TTC549 (cell line): Measurements from ENCODE around the gene RAB11FIP4.

Experiments
- FAIRE-seq: peaks from 2 replicates; lab custom pipeline; 2012; peaks lifted over from hg19 to GRCh38; lab: Jason Lieb, UNC

Gene RAB11FIP4

DNA sequence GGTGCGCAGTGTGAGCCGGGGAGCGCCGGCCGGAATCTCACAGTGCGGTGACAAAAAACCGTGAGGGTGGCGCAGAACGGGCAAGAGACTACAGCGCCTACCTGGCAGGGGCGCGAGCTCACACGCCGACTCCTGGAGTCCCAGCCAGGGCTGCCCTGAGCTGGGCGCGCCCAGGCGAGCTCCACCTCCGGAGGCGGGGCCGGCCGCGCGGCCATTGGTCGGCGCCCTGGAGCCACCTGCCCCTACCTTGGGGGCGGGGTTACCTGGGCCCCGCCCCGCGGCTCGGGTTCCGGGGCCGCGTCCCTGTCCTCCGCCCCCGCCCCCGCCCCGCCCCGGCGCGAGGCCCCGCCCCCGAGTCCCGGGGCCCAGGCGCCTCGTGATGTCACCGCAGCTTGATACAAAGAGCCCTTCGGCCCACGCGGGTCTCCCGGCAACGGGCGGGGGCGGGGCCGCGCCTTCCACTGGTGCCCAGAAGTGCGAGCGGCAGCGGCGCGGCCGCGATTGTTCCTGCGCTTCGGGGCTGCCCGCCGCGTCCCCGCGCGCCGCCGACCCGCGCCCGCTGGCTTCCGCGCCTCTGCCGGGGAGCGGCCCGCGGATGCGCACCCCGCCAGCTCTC, 96.3 kb downstream of the RAB11FIP4 start:
- no peak for FAIRE-seq

DNA sequence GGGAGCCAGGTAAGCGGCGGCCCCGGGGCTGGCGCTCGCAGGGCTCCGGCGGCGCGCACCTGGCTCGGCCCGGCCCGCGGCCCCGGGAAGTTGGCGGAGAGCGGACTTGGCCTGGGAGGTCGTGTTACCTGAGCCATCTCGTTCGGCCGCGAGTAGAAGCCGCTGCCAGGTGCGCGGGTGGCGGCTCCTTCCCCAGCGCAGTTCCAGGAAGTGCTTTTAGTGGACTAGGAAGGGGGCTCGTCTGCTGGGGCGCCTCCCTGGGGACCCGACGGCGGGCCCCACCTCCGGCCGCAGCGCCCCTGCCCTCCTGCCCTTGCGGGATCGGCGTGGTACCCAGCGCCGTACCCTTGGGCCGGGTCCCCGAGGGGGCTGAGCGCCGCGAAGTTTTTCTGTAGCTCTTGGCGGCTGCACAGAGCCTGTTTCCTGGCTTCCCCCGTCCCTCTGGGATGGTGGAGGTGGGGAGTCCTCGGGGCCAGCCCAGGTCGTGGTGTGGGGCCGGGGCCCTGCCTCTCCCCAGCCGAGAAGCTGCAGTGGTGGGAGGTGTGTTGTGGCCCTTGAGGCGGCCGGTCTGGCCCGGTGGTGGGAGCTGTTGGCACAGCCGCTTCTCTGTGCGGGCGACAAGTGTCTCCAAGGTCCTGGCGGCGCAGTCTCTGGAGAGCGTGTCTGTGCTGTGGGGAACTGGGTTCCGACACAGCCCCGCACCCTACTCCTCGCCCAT, 96.9 kb downstream of the RAB11FIP4 start:
- no peak for FAIRE-seq

DNA sequence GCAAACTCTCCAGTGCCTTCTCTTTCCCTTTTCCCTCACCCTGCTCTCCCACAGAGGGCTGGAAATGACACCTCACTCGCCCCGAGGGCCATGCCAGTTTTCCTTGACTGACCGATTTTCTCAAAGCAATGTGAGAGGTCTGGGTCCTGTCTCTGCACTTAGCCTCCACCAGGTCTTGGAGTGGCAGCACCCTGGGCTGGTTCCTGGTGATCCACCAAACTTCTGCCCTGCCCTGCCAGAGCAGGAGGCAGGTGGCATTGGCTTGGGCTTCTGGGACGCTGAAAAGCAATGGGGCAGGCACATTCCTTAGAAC, 97.5 kb downstream of the RAB11FIP4 start:
- FAIRE-seq = no peak

DNA sequence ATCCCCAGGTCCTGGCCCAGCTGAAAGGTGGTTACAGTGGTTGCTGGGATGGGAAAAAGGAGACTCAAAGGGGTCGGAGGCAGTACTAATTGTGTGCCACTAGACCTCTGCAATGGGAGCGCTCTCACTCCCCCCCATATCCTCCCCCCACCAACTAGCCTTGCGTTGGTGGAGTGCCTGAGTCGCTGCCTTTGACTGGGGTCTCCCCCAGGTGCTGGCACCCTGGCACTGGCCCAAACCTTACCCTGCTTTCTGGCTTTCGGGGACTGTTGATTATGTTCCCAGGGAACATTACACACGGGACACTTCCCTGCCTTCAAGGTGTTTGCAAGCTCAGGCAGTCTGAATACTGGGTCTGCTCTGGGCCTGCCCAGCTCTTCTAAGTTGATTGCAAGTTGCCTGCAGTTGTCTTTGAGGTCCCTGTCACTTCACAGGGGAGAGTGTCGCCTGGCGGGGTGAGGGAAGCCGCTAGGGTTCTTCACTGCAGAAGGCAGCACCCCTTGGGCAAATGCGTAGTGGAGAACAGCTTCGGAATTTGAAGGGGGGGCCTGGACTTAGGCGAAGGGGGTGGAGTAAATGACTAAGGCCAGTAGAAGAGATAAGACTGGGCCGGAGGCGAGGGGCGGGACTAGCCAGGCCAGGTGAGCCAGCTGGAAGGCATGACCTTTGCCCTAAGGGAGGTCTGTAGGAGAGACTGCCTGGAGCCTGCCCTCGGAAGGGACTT, 98.0 kb downstream of the RAB11FIP4 start:
- FAIRE-seq = no peak

DNA sequence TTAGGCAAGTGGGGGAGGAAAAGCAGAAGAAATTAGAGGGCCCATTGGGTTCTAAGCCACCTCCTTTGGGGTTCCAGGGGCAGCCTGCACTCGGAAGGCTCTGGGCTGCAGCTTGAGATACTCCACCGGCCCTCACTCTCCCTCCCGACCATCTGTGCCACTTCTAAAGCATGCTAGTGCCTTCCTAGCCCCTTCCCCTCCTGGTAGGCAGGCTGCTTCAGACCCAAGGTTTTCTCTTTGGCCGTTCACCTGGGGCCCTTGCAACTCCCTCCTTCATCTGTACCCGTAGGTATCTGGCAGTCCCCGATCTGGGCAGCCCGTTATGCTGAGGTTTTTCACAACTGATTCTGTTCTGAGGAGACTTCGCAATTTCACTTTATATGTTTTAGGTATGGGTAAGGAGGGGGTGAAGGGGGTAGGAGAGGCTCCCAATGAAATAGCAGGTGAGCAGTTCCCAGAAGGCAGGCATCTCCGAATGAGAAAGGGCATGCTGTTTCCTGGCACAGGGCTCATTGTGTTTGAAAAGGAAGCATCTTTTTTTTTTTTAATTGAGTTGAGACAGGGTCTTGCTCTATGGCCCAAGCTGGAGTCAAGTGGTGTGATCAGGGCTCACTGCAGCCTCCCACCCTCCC, 98.7 kb downstream of the RAB11FIP4 start:
- no peak for FAIRE-seq

DNA sequence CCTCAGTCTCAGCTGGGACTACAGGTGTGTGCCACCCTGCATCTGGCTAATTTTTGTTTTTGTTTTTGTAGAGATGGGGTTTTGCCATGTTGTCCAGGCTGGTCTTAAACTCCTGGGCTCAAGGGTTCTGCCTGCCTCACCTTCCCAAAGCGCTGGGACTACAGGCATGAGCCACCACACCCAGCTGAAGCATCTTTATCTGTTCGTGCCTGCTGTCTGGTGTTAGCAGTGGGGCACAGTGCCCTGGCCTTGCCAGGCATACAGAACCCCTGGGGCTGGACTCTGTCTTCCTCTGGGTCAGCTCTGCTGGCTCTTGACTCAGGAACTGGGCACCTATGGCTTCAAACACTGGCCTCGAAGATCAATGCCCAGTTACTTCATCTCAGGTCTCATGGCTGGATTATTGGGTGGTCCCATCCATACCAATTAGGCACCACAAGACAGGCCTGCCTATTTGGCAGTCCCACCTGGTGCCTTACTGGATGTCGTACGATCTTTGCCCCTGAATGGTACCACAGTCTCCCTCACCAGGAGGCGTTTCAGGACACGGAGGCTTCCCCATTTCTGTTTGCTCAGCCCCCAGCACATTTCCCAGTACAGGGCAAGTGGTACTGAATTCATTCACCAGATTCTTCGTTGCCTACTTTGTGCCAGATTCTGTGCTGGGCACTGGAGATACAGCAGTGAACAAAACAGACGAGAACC, 99.3 kb downstream of the RAB11FIP4 start:
- FAIRE-seq = no peak

DNA sequence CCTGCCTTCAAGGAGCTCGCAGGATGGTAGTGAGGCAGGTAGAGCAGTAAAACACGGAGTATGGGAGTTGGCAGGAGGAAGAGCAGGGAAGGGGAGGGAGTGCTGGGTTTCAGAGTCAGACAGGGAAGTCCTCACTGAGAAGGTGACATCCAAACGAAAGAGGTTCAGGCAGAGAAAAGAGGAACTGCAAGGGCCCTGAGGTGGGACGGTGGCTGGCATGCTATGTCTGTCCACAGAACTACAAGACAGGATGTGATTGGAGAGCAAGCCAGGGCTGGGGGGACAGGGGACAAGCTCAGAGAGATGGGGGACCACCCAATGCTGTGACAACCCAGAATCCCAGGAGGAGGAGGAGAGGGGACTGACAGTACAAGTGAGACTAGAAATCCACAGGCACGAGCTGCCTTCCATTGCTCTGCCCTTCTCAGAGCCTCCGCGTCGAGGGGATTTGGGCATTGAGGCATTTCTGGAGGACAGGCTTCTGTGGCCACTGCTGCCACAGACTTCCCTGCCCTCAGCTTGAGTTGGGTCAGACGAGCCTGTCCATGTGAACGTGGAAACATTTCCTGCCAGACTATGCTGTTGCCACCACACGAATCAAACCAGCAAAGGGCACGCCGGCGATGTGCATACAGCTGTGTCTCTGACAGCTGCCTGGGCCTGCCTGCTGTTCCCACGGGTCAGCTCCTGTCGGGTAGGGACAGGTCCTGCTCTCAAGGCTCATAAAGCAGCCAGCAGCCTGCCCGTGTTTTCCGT, 100.1 kb downstream of the RAB11FIP4 start:
- no peak for FAIRE-seq

DNA sequence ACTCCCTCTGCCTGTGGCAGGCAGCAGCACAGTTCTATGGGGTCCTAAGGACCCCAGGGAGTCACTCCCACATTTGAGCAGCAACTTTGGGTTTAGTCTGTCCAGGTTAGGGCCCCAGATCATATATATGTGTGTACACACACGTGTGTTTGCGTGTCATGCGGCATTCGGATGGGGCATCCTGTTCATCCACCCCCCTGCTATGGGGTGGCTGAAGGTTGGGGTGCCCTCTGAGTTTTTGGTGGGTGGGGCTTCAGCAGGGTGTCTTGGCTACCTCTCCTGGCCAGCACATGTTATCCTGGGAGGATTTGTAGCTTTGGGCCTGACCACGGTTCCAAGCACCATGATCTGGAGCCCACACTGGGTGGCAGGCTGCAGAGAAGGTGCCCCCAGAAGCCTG, 100.7 kb downstream of the RAB11FIP4 start:
- no peak for FAIRE-seq

DNA sequence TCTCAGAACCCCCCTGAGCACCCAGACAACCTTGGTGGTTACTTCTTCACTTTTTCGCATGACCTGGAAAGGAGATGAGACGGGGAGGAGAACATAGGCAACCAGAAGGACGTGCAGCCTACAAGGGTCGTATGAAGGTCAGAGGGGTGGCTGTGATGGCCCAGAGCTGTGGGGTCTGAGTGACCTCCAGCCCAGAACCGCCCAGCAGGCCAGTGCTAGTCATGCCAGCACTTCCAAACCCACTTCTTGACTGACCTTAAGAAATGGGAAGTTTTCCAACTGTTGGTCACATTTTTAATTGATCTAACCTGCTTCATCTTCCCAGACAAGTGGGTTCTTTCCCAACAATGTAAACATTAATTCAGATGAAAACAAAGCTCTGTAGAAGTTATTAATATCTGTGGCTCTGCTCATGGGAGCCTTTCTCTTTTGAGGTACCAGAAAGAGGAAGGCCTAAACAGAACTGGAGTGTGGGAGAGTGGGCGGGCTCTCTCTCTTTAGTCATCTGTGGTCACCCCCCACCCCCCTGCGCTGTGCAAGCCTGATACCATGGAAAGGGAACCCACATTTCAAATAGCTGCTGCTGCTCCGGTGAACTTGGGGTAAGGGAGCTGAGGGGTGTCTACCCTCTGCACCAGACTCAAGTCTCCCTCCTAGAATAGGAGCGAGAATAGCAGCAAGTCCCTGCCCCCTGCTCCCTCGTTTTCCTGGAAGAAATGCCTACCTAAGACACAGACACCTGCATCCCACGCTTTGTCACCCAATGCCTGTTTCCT, 101.6 kb downstream of the RAB11FIP4 start:
- no peak for FAIRE-seq

DNA sequence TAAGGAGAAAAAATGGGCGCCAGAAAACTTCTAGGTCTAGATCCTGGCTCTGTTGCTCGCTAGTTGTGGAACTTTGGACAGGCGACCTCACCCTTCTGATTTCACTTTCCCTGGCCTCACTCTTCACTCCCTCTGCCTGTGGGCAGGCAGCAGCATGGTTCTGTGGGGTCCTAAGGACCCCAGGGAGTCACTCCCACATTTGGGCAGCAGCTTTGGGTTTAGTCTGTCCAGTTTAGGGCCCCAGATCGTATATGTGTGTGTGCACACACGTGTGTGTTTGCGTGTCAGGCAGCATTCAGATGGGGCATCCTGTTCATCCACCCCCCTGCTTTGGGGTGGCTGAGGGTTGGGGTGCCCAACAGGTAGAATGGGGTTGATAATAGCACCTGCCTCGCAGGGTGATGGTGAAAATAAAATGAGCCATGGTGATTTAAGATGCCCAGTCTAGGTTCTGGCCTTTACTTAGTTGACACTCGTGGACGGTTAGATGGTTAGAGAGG, 102.2 kb downstream of the RAB11FIP4 start:
- FAIRE-seq = no peak

DNA sequence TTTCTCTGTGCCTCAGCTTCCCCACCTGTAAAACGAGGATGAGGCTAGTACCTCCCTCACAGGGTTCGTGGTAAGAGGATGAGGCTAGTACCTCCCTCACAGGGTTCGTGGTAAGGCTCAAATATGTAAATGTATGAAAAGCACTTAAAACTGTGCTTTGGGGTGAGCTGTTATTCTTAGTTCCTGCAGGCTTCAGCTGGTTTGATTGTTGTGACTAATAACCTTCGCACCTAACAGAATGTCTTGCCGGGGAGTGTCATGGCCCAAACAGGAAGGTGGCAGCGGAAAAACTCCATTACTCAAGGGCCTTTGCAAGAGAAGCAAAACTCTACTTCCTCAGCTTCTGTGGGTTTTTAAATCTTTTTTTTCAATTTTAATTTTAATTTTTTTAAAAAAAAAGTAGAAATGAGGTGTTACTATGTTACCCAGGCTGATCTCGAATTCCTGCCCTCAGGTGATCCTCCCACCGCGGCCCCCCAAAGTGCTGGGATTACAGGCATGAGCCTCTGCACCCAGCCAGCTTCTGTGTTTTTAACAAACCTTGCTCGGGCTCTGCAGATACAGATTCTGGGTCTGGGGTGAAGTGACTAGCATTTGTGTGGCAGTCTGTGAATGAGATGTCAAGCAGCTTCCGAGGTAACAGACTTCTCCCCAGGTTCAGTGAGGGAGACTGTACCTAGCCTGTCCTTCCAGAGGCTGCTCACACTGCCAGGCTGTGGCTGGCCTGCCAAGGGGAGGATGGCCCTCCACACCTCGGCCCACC, 103.0 kb downstream of the RAB11FIP4 start:
- FAIRE-seq = no peak

DNA sequence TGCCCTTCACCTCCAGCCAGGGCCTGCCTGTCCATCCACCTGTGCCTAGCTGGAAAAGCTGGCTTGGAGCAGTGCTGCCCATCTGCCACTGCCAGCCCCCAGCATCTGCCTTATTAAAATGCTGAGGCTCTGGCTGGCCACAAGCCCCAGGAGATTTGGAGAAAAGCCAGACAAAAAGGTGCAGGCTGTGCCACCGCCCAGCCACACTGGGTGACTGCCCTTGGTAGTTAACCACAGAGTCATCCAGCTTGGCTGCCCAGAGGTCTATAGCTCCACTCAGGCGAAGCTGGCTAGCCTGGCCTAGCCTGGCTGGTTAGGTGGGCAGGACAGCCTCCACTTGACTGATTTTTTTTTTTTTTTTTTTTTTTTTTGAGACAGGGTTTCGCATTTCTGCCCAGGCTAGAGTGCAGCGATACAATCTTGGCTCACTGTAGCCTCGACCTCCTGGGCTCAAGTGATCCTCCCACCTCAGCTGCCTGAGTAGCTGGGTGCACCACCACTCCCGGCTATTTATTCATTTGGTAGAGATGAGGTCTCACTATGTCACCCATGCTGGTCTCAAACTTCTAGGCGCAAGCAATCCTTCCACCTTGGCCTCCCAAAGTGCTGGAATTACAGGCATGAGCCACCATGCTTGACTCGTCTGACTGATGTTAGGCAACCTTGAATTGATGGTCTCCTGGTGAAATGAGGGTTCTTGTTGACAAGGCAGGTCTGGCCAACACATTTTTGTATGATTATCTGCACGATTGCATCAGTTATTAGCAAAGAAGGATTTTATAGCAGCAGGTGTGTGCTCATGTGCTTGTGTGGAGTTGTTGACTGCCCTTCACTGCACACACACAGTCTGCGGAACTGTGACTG, 103.8 kb downstream of the RAB11FIP4 start:
- FAIRE-seq = no peak

DNA sequence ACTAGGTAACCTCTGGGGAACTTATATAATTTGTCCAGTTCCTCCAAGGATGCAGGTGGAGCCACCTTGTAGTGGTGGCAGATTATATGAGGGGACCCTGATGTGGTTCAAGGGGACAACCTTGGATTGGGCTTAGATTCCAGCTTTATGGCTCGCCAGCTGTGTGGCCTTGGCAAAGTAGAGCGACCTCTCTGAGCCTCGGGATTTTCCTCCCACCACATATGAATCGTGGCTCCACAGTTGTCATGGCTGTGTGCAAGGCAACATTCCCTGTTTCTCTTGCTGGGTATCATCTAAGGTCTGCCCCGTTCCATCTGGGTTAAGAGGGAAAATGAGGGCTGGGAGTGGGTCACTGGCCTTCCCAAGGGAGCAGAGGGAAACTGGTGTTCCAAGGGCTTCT, 104.6 kb downstream of the RAB11FIP4 start:
- no peak for FAIRE-seq

DNA sequence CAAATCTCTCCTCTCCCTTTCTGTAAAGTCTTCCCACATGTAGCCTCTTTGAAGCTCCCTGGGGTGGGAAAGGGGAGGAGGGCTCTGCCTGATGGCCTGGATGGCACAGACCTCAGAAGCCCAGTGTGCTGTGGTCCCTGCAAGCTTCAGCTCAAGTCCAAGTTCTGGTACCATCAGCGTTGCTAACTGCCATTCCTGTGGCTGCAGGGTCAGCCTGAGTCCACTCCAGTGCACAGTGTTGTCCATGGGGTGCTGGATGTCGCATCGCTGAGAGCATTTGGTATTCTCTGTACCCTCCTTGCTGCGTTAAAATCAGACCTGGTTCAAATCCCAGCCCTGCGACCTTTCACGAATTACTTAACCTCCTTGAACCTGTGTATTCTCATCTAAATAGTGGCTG, 105.1 kb downstream of the RAB11FIP4 start:
- no peak for FAIRE-seq

DNA sequence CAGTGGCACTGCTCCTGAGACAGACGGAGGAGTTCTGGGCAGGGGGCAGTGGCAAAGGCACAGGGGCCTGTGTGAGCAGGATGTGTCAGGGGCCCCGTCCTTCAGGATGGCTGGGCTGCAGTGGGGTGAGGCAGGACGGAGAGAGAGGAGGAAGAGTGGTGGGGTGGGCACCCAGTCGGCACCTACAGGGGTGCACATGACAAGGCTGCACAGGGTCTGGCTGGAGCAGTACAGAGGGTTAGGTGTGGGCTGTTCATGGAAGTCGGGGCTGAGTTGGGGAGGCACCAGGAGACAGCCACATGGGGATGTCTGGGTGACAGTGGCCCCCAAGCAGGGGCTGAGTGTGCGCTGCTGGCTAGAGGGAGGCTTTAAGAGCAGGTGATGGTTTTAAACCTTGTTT, 106.0 kb downstream of the RAB11FIP4 start:
- no peak for FAIRE-seq

DNA sequence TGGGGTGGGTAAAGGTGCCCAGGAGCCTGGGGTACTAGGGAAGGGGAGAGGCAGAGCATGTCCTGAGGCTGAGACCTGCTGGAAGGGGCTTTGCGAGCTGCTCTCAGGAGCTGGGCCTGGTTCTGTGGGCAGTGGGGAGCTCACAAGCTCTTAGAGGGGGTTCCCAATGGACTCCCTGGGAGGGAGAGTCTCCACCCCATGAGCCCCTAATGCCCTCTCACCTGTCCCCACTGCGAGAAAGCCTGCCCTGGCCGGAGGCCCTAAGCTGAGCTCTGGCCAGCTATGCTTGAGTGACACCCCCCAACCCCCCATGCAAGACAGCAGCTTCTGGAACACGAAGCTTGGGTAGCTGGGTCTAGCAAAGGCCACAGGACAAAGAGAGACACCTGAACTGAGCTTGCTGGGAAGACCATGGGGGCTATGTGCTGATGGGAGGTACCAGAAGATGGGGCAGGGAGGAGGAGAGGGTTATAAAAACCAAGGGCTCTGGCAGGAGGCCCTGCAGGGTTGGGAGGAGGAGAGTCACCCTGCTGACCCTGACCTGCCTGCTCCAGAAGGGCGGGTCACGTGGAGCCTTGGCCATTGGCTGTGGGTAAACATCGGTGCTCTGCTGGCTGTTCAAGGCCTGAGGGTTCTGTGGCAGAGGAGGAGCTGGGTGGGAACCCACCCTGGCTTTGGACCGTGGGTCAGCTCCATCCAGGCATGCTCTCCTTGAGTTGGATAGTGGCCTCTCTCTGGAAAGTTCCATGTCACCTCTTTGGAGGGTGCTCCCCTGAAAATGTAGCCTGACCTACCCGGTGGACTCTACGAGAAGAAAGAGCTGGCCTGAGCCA, 106.7 kb downstream of the RAB11FIP4 start:
- FAIRE-seq = no peak

DNA sequence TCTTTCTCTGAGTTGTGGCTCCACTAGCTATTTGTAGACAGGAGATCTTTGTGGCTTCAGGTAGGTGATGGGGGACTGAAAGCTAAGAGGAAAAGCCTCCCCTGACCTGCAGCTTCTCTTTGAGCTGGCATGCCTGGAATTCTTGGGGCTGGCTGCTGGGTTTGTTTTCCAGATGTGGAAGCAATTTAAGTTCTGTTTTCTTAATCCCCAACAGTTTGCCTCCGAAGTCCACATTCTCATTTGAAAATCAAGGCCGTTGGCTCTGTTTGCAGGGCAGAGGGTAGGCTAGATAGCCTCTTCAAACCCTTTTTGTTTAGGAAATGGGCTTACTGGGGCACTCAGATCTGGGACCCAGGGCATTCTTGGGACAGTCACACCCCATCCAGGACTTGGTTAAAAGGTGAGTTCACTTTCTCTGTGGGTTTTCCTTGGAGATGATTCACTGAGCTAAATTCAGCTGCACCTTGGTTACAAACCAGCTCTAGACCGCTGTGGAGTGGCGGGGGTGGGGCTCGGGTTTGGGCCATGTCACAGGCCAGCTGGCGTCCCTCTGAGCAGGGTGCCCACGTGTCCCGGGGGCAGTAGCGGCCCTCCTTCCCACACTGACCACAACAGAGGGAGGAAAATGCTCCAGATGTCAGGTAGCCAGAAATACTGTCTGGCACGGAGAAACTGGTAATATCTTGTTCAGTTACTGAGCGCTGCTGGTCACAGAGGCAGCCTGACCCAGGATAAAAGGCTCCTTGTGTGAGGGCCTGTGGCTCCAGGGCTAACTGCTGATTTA, 108.5 kb downstream of the RAB11FIP4 start:
- no peak for FAIRE-seq
